DMS114 treated with DMSO at 0.1 percent for 48 hours (cell line): ENCODE results near the gene ATP1A4.

ENCODE experiments used
- DNase-seq: peaks from one replicate; lab custom pipeline; 2025; ENCODE audit not compliant: unreplicated experiment; lab: John Stamatoyannopoulos, UW

Gene ATP1A4

GRCh38 chr1:160204526-160205241 lies 53.3 kb downstream of the ATP1A4 start:
- no peak for DNase-seq

- DNase-seq = peak; percentile 54
These were observed 54.0 kb downstream of the ATP1A4 start, which contains the start of gene PEA15 for GRCh38 chr1:160205242-160206035. TSS of gene PEA15 (plus strand) at chr1:160205384. CDS start at chr1:160211545, 6,161 bp downstream.

- peak; percentile 33 for DNase-seq
These were observed 54.6 kb downstream of the ATP1A4 start for GRCh38 chr1:160206036-160206389.

GRCh38 chr1:160206421-160207117 lies 55.2 kb downstream of the ATP1A4 start:
- no peak for DNase-seq

- no peak for DNase-seq
These were observed 55.8 kb downstream of the ATP1A4 start for GRCh38 chr1:160207118-160207650.

GRCh38 chr1:160207771-160208556 lies 56.6 kb downstream of the ATP1A4 start:
- DNase-seq = no peak

- no peak for DNase-seq
These were observed 57.3 kb downstream of the ATP1A4 start for GRCh38 chr1:160208557-160209320.

- no peak for DNase-seq
These were observed 58.1 kb downstream of the ATP1A4 start for GRCh38 chr1:160209321-160210046.

- no peak for DNase-seq
These were observed 59.2 kb downstream of the ATP1A4 start for GRCh38 chr1:160210561-160210960.

- no peak for DNase-seq
These were observed 59.8 kb downstream of the ATP1A4 start for GRCh38 chr1:160211046-160211790.

GRCh38 chr1:160214481-160215140 lies 63.2 kb downstream of the ATP1A4 start:
- no peak for DNase-seq

- no peak for DNase-seq
These were observed 64.9 kb downstream of the ATP1A4 start for GRCh38 chr1:160216301-160216700.

- DNase-seq = no peak
These were observed 66.2 kb downstream of the ATP1A4 start for GRCh38 chr1:160217481-160218051.

- peak; percentile 63 for DNase-seq
These were observed 67.9 kb downstream of the ATP1A4 start for GRCh38 chr1:160219062-160219929.

GRCh38 chr1:160220301-160220700 lies 68.9 kb downstream of the ATP1A4 start:
- DNase-seq = no peak

- DNase-seq = no peak
These were observed 69.7 kb downstream of the ATP1A4 start for GRCh38 chr1:160221089-160221488.

- no peak for DNase-seq
These were observed 71.1 kb downstream of the ATP1A4 start for GRCh38 chr1:160222546-160222945.
